Inflammatory macrophage treated with lipopolysaccharide for 1 hour (primary cell): ENCODE measurements around the gene MPDU1.
A peak's percentile ranks its signal among the peaks of the same experiment; 100 is the strongest.
"Not testable (repeated sequence)": the region's sequence is repeated elsewhere in the genome, so short reads cannot be mapped to it uniquely, and the experiment has no call there.

Experiments used
- DNase-seq, 2 donors: peaks; one replicate each; pipeline ENCODE4 v3.0.0-alpha.2; 2020 to 2022

The MPDU1 gene

GRCh38 chr17:7580604-7581575 lies 2.8 kb upstream of the MPDU1 start:
- DNase-seq: peak; percentile 16 to 50

GRCh38 chr17:7582396-7583252 lies 1.0 kb upstream of the MPDU1 start:
- no peak for DNase-seq

- DNase-seq: no peak
Measured at GRCh38 chr17:7586673-7587419, 3.2 kb downstream of the MPDU1 start.

GRCh38 chr17:7587420-7588151 lies 3.9 kb downstream of the MPDU1 start:
- no peak for DNase-seq

- no peak for DNase-seq
Measured at GRCh38 chr17:7588553-7589203, 5.0 kb downstream of the MPDU1 start.

GRCh38 chr17:7589204-7589868 lies 5.7 kb downstream of the MPDU1 start:
- DNase-seq: peak; percentile 62 to 84

GRCh38 chr17:7589891-7590691 lies 6.4 kb downstream of the MPDU1 start, which contains the start of gene SOX15:
SOX15 (minus strand) TSS chr17:7590094; CDS start chr17:7589676, 418 bp downstream.
- no peak for DNase-seq

- no peak for DNase-seq
Measured at GRCh38 chr17:7590743-7591142, 7.1 kb downstream of the MPDU1 start.

- no peak for DNase-seq
Measured at GRCh38 chr17:7591596-7591995, 7.9 kb downstream of the MPDU1 start.

GRCh38 chr17:7592422-7593021 lies 8.9 kb downstream of the MPDU1 start:
- DNase-seq: no peak

GRCh38 chr17:7593296-7593695 lies 9.6 kb downstream of the MPDU1 start:
- DNase-seq: no peak

- DNase-seq: not testable (repeated sequence)
Measured at GRCh38 chr17:7597561-7597960, 13.9 kb downstream of the MPDU1 start.

- DNase-seq: no peak
Measured at GRCh38 chr17:7606280-7606679, 22.6 kb downstream of the MPDU1 start.

- no peak for DNase-seq
Measured at GRCh38 chr17:7610641-7611040, 27.0 kb downstream of the MPDU1 start.

GRCh38 chr17:7611635-7612293 lies 28.1 kb downstream of the MPDU1 start:
- no peak for DNase-seq

- DNase-seq: no peak
Measured at GRCh38 chr17:7612294-7612640, 28.6 kb downstream of the MPDU1 start.

- DNase-seq: no peak
Measured at GRCh38 chr17:7613769-7614424, 30.2 kb downstream of the MPDU1 start.

GRCh38 chr17:7614425-7615264 lies 31.0 kb downstream of the MPDU1 start, which contains the start of gene FXR2:
FXR2 (minus strand) TSS chr17:7614897; CDS start chr17:7614532, 365 bp downstream.
- DNase-seq: peak; percentile 99
